Stimulated activated CD4-positive, alpha-beta T cell treated with anti-CD3 and anti-CD28 coated beads, Interleukin-4, amount 100 ng/mL, for 48 hours (primary cell): ENCODE results near the gene UPF3A.
A peak's percentile ranks its signal among the peaks of the same experiment; 100 is the strongest.
"Not testable (repeated sequence)": the region's sequence is repeated elsewhere in the genome, so short reads cannot be mapped to it uniquely, and the experiment has no call there.

Experiments used
- DNase-seq, 2 donors: peaks; one replicate each; pipeline ENCODE4 v3.0.0-alpha.2; 2020; ENCODE audit warnings: low read depth in 2 of 2

The UPF3A gene

DNA sequence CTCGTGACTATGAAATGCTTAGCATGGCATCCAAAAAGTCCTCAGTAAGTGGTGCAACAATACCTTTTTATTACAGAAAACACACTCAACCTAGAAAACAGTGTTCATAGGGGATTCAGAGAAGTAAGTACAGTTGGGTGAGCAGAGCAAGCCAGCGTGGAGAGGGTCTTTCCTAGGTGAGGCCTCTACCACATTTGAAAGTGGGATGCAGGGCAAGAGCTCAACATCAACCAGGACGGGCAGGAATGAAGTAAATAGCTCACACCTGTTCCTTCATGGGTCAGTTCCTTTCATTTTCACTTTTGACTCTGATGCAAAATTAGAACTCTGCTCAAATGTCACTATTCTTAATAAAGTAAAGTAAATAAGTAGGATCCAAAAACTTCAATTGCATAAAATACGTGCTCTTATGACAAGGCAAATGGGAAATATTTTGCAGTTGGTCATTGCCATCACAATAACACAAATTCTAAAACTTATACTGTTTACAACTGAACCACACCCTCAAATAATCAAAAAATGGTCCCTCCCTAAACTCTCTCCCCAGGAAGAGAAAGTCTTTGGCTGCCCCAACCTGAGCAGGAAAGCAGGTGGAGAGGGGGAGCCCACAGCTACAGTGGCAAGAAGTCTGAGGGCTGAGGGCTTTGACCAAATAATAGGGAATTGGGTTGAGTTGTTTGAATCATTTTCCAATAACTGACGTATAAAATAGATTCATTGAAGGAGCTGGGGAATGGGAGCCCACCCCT lies 53.1 kb downstream of the UPF3A start:
- DNase-seq: no peak

DNA sequence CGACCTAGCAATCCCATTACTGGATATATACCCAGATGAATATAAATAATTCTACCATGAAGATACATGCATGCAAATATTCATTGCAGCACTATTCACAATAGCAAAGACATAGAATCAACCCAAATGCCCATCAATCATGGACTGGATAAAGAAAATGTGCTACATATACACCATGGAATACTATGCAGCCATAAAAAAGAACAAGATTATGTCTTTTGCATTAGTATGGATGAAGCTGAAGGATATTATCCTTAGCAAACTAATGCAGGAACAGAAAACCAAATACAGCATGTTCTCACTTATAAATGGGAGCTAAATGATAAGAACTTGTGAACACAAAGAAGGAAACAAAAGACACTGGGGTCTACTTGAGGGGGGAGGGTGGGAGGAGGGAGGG lies 55.1 kb downstream of the UPF3A start:
- DNase-seq: not testable (repeated sequence)

DNA sequence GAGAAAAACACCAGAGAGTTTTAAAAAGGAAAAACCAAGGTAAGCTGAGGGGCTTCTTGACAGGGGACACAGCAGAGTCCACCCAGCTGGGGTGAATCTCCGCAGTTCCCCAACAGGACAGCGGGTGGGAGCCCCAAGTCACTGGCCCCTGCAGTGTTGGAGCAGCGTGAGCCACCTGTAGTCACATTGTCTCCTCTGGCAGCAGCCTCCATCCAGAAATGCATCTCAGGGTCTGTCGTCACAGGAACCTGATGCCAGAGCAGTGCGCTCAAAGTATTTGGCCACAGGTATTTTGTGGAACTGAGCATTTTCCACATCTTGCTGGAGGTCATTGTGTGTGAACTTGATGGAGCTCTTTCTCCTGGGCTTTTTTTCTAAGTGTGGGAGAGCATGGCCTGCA lies 57.6 kb downstream of the UPF3A start:
- no peak for DNase-seq

DNA sequence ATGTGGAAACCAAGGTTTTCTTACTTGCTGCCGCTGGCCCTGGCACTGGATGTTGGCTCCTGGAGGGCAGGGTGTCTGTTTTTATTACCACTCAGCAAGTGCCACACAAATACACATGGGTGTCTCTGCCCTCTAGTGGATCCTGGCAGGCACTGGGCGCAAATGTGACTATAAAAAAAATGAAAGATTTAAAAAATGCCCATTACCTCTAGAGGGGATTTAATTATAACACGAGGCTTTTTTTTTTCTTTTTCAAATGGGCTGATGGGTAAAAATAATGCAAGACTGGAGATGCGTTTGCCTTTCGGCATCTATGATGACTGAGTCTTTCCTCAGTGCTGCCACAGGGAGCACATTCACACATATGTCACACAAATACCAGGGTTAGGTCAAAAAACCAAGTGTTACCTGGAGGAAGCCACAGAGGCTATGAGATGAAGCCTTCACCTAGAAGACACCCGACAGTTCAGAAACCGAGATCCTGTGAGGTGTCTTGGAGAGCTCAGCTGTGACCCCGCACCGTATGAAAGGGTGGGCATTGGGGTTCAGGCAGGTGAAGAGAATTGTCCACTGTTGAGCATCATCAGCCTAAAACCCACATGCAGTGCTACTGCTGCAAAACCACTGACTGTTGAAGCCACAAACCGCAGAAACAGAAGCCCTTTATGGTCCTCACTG lies 58.6 kb downstream of the UPF3A start:
- no peak for DNase-seq

DNA sequence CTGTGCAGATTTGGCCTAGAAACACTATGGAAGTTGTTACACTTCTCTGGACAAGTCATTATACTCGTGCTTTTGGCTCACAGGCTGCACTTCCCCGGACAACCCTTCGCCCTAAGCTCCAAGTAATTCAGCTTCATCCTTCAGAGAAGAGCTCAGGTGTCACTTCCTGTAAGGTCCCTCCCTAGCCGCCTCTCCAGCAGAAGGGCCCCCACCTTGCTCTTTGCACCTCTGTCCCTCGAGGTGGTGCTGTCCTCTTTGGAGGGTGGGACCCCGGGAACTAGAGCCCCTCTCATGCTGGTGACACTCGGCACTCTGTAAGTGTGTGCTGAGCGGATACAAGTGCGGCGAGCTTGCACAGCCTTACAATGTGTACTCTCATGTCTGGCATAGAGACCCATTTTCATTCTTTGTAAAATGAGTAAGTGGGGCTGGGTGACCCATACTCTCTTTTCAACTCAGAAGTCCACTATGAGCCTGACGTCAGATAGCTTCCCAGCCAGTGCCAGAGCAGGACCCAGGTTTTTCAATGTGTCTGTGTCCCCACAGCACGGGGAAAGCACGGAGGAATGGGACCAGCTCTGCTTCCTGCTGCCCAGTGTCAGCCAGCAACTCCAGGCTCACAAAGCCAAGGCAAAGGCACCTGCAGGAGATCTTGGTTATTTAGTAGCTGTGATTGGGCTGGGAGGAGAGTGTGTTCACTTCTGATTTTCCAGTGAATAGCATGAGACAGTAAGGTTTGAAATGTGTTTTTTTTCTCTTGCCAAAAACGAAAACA lies 59.8 kb downstream of the UPF3A start:
- no peak for DNase-seq

DNA sequence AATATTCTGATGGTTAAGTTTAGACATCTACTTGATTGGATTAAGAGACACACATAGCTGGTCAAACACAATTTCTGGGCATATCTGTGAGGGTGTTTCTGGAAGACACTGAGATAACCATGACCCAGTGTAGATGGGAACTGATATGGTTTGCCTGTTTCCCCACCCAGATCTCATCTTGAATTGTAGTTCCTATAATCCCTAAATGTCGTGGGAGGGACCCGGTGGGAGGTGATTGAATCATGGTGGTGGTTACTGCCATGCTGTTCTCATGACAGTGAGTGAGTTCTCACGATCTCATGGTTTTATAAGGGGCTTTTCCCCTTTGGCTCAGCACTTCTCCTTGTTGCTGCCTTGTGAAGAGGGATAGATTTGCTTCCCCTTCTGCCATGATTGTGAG lies 65.9 kb downstream of the UPF3A start:
- DNase-seq: not testable (repeated sequence)

DNA sequence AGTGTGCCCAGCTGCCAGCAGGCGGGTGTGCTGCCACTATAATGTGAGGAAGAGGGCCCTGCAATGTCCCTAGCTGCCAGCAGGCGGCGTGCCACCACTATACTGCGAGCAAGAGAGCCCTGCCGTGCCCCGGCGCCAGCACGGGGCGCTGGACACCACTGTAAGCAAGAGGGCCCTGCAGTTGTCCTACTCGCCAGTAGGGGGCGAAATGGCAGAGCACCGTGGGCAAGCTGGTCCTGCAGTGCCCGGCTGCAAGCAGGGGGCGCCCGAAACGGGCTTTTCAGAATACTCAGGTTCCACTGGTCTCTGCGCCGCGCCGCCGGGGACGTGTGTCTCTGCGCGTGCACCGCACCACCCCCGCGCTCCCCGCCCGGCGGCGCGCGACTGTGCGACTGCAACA lies 71.4 kb downstream of the UPF3A start:
- DNase-seq: peak; percentile 24 to 32

DNA sequence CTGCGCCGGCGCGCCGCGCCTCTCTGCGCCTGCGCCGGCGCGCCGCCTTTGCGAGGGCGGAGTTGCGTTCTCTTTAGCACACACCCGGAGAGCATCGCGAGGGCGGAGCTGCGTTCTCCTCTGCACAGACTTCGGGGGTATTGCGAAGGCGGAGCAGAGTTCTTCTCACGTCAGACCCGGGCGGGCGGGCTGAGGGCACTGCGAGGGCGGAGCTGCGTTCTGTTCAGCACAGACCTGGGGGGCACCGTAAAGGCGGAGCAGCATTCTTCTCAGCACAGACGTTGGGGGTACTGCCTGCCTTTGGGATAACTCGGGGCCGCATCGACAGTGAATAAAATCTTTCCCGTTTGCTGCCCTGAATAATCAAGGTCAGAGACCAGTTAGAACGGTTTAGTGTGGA lies 72.0 kb downstream of the UPF3A start:
- not testable (repeated sequence) for DNase-seq
